Lung microvascular endothelial cell (primary cell): ENCODE measurements around the gene PTPRN2. TPM values are rescaled to one million over a fixed set of nuclear protein-coding genes. Genes with fewer than 3 reads are reported as not detected.
"Not testable (repeated sequence)": the region's sequence is repeated elsewhere in the genome, so short reads cannot be mapped to it uniquely, and the experiment has no call there.

Experiments used
- DNase-seq, 2 donors: peaks; one replicate each; pipeline versions ENCODE4 v3.0.0 to v3.0.0-alpha.2; 2010; ENCODE audit warnings: low read depth in 2 of 2
- total RNA-seq: library from RNA; depleted of rRNA; stranded (reverse); fragments of >200 nt; gene quantifications from 2 replicates; pipeline ENCODE4 v1.2.1, GENCODE V29; 2014

The PTPRN2 gene
- total RNA-seq, 1 donor from 2014 or later = 4.6 TPM

GRCh38 chr7:158310924-158311666, 276.5 kb downstream of the PTPRN2 start:
- no peak for DNase-seq

DNA sequence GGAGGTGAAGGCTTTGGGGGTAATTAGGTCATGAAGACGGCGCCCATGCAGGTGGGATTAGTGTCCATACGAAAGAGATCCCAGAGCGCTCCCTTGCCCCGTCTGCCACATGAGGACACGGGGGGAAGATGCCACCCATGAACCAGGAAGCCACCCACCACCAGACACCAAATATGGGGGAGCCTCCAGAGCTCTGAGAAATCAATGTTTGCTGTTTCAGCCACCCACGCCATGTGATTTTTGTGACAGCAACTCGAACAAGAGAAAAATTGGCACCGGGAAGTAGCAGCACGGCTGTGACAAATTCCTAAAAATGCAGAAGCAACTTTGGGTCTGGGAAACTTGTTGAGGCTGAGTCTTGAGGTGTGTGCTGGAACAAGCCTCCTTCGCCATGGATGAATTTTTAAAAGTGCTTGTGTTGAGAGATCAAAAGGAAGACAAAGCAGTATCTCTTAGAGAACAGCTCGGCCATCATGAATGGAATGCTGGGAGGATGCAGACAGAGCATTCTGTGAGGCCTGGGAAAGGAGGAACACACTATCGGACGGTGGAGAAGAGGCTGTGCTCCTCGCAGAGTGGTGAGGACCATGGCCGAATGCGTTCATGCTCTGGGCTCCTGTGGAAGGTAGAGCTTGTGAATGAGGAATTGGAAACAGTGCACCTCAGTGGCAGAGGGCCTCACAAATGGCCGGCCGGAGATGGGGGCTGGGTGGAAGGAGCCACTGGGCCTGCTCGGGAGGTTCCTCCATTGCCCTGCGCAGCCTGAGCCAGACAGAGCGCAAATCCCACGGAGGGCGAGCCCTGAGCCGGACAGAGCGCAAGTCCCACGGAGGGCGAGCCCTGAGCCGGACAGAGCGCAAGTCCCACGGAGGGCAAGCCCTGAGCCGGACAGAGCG, 277.5 kb downstream of the PTPRN2 start:
- no peak for DNase-seq

GRCh38 chr7:158308001-158308400, 279.6 kb downstream of the PTPRN2 start:
- DNase-seq = no peak

- not testable (repeated sequence) for DNase-seq
Measured at GRCh38 chr7:158304072-158304471, 283.6 kb downstream of the PTPRN2 start.

DNA sequence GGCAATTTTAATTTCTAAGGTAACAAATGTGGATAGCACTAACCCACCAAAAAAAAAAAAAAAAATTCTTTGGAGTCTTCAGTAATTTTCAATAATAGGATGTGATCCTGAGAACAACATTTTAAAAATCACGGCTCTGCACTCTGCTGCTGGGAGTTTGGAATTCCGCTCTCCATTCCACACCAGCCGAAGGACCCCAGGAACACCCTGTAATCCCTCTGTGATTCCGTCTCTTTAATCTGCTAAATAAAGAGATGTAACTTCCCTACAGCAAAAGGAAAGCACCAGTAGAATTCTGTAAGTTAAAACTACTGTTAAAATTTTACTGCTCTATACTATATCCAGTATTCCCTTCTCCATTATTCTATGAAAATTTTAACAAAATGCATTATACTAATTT, 284.5 kb downstream of the PTPRN2 start:
- no peak for DNase-seq

DNA sequence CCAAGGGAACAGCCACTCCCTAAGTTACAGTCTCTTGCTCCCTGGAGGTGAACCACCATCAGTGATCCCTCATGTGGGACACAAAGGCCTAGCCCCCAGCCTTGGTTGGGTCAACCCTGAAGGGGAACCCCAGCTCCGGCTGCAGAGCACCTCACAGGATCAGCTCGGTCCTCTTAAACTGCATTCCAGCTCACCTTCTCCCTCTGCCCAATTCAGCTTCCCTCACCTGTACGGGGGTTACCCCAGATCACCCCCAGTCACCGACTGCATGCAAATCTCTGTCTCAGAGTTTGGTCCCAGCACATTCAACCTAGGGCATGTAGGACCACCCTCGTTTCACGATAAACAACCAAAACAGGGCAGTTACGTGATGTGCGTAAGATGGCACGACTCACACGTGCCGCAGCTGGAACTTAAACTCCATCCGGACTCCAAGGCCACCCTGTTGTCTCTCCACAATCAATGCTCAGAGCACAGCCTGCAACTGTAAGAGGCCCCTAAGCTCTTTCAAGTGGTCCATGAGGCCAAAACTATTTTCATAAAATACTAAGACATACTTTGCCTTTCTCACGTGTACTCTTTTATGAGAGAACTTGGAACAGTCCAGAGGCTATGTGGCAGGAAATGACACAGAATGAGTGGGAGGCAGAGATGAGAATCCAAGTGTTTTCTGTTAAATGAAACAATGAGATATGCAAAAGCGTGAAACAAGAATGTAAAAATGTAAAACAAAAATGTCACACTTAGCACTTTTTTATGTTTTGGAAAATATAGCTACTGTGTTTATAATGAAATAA, 285.2 kb downstream of the PTPRN2 start:
- no peak for DNase-seq

- no peak for DNase-seq
Measured at GRCh38 chr7:158301207-158301606, 286.4 kb downstream of the PTPRN2 start.

GRCh38 chr7:158300427-158300826, 287.2 kb downstream of the PTPRN2 start:
- DNase-seq = no peak

- DNase-seq = no peak
Measured at GRCh38 chr7:158299607-158300006, 288.0 kb downstream of the PTPRN2 start.

DNA sequence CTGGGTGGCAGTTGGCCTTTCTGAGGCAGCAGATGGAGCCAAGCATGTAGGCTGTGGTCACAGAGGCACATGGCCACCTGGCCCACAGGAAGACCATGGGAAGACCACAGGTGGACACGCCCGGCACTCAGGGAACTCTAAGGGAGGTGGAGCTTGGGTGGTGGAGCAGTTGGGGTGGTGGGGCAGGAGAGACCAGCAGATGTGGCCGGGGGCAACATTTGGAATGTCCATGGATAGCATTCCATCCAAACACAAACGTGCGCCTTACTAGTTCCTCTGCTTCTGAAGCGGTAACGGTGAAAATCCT, 290.9 kb downstream of the PTPRN2 start:
- DNase-seq = no peak

DNA sequence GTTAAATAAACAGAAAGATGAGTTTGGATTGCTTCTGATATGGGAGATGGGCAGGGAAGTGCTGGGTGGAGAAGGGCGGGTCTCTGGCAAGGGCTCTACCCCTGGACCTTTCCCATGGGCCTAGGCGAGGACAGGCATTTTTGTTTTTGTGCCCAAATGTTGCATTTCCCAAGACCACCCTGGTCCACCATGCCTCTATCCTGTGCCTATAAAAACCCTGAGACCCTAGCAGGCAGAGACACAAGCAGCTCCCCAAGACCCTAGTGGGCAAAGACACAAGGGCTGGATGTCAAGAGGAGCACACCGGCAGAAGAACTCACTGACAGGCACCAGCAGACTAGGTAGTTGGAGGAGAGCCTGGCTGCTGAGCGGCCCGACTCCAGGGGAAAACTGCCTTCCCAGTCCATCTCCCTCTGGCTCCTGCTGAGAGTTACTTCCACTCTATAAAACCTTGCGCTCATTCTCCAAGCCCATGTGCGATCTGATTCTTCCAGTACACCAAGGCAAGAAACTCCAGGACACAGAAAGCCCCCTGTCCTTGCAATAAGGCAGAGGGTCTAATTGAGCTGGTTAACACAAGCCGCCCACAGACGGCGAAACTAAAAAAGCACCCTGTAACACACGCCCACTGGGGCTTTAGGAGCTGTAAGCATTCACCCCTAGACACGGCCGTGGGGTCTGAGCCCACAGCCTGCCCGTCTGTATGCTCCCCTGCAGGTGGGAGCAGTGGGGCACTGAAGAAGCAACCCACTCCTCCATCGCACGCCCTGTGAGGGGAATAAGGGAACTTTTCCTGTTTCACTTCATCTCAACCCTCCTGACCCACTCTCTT, 291.4 kb downstream of the PTPRN2 start:
- DNase-seq = no peak

DNA sequence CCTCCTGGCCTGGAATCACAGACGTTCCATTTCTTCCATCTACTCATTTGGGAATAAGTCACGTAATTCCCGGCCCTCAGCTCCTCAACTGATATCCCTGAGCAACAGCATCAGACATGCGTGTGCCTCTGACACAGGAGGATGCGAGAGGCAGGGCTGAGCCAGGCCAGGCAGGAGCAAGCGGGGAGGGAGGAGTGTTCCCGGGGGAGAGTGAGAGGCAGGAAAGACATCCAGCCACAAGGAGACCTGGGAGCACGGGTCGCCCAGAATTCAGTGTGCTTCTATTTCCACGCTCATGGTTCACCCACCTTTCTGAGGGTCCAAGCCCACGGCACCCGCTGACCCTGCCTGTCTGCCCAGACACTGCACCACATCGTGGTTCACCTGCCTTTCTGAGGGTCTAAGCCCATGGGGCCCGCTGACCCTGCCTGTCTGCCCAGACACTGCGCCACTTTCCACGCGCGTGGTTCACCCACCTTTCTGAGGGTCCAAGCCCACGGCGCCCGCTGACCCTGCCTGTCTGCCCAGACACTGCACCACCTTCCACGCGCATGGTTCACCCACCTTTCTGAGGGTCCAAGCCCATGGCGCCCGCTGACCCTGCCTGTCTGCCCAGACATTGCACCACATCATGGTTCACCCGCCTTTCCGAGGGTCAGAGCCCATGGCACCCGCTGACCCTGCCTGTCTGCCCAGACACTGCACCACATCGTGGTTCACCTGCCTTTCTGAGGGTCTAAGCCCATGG, 293.0 kb downstream of the PTPRN2 start:
- DNase-seq = not testable (repeated sequence)

- DNase-seq = no peak
Measured at GRCh38 chr7:158292948-158293347, 294.7 kb downstream of the PTPRN2 start.

DNA sequence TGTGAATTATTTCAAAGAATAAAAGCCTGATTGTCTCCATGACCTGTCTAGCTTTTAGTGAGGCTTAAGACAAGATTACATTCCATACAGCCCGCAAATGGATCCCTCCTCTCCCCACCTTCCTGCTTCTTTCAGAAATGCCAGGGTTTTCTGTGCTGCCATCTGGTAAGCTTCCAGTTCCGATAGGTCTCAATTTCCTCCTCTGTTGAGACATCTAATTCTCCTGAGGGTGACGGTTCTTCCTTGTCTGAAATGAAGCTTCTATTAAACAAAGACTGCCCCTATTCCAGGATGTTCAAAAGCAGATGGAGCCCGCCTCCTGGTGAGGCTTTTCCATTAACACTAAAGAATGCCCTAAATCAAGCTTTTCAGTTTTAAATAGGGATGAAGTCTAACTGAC, 295.6 kb downstream of the PTPRN2 start:
- no peak for DNase-seq

DNA sequence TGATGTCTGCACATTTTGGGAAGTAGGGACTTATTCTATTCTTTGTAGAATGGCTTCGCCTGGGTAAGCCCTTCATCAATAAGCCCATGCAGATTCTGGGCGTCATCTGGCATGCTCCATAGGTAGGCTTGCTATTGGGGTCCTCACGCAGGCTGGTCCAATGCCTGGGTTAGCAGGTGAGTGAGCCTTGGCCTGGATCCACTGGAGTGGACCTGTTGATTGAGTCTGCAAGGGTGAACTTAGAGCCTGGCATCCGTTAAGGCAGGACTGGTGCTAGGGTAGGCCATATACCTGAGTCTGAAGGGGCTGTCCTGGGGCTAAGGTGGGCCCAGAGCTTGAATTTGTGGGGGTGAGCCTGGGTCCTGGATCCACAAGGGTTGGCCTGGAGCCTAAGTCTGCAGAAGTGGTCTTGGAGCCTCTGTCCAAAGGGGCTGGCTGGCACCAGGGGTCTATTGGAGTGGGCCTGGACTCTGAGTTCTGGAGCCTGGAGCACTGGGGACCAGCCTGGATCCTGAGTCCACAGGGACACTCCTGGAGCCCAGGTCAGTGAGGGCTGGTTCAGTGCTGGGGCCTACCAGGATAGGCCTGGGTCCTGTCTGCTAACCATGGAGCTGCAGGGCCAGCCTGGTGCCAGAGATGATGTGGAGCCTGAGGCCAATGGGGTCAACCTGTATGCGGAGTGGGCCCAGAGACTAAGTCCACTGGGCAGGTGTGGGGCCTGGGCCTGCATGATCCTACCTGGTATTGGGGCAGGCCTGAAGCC, 297.7 kb downstream of the PTPRN2 start:
- no peak for DNase-seq

DNA sequence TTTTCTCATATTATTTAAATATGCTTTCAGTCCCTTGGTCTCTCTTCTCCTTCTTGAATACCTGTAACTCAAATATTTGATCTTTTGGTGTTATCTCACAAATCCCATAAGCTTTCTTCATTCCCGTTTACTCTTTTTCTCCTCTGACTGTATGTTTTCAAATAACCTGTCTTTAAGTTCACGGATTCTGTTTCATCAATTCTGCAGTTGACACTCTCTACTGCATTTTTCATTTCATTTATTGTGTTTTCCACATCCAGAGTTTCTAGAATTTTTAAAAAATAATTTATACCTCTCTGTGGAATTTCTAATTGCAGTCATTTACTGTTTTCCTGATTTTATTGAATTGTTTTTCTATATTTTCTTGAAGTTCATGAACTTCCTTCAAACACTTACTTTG, 298.4 kb downstream of the PTPRN2 start:
- DNase-seq = no peak

DNA sequence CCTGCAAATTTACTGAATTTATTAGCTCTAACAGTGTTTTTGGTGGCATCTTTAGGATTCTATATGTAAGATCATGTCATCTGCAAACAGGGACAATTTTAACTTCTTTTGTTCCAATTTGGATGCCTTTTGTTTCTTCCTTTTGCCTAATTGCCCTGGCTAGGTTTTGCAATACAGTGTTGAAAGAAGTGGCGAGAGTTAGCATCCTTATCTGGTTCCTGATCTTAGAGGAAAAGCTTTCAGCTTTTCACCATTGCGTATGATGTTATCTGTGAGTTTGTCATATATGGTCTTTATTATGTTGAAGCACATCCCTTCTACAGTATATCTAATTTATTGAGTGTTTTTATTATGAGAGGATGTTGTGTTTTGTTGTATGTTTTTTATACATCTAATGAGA, 301.4 kb downstream of the PTPRN2 start:
- DNase-seq = no peak

- no peak for DNase-seq
Measured at GRCh38 chr7:158285383-158285770, 302.2 kb downstream of the PTPRN2 start.

DNA sequence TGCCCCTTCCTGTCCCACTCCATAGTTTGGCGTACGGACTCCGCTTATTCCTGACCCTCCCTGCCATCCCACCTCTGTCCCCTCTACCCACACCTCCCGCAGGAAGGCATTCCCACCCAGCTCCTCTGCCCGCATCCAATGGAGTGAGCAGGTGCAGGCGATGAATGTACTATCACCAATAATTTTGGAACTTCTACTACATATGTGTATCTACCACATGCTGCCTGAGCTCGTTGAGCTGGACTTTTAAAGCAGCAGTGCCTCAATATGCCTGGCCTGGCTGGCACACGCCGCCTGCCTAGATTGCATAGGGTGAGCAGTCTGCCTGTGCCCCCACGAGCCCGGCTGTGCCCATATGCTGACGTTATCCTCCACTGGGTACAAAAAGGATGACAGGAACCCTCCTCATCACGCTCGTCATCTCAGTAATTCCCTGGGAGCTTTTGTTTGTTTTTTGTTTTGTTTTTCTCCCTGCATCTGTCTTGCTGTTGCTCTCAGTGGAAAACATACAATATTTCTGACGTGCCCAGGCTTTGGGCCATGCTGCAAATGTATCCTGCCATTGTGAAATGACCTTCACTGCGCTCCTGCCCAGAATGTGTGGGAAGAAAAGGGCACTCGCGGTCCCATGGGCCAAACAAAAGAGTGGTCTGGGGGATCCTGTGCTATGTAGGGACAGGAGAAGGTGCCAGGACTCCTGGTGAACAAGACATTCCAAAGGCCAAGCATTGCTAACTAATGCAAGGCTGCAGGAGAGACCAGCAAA, 302.8 kb downstream of the PTPRN2 start:
- no peak for DNase-seq
